GM19099 (cell line): ENCODE results near the gene VAPA.

Experiments used
- POLR2A ChIP-seq: IDR thresholded peaks from 3 replicates; pipeline ENCODE4 v1.6.1; 2011; ENCODE audit warnings: low read depth; ENCODE audit not compliant: insufficient read length; ENCODE audit errors: extremely low read depth

VAPA gene

GRCh38 chr18:9922592-9923311 lies 8.9 kb downstream of the VAPA start:
- TF ChIP-seq POLR2A: no peak

- no peak for TF ChIP-seq POLR2A
Measured at GRCh38 chr18:9924371-9924943, 10.6 kb downstream of the VAPA start.

- no peak for TF ChIP-seq POLR2A
Measured at GRCh38 chr18:9925369-9925768, 11.6 kb downstream of the VAPA start.

- no peak for TF ChIP-seq POLR2A
Measured at GRCh38 chr18:9925795-9926194, 12.0 kb downstream of the VAPA start.

GRCh38 chr18:9926223-9926894 lies 12.5 kb downstream of the VAPA start:
- no peak for TF ChIP-seq POLR2A

- no peak for TF ChIP-seq POLR2A
Measured at GRCh38 chr18:9926977-9927376, 13.2 kb downstream of the VAPA start.

- no peak for TF ChIP-seq POLR2A
Measured at GRCh38 chr18:9927392-9928063, 13.7 kb downstream of the VAPA start.

- no peak for TF ChIP-seq POLR2A
Measured at GRCh38 chr18:9928646-9929259, 14.9 kb downstream of the VAPA start.

GRCh38 chr18:9930299-9930884 lies 16.6 kb downstream of the VAPA start:
- TF ChIP-seq POLR2A: no peak

- no peak for TF ChIP-seq POLR2A
Measured at GRCh38 chr18:9931146-9931545, 17.3 kb downstream of the VAPA start.

GRCh38 chr18:9931678-9932077 lies 17.9 kb downstream of the VAPA start:
- TF ChIP-seq POLR2A: no peak

GRCh38 chr18:9933865-9934264 lies 20.0 kb downstream of the VAPA start:
- TF ChIP-seq POLR2A: no peak

GRCh38 chr18:9934274-9934673 lies 20.5 kb downstream of the VAPA start:
- TF ChIP-seq POLR2A: no peak

- no peak for TF ChIP-seq POLR2A
Measured at GRCh38 chr18:9941103-9941502, 27.3 kb downstream of the VAPA start.

GRCh38 chr18:9941660-9942059 lies 27.8 kb downstream of the VAPA start:
- no peak for TF ChIP-seq POLR2A
